Skin epidermis (tissue), 12 donors: ENCODE results near the gene SYT6.

Experiments used
- H3K27ac ChIP-seq, 21 experiments: fragments of 200-600 bp; sonication (generic) in 11 of 21; one replicate each; pipeline ENCODE4 v1.5.0; 2020; ENCODE audit warnings: mild to moderate bottlenecking in 3 of 21, inconsistent platforms in 2 of 21, moderate library complexity in 2 of 21
- H3K4me3 ChIP-seq, 7 experiments: fragments of 200-600 bp; sonication (generic) in 2 of 7; one replicate each; pipeline ENCODE4 v1.5.0; 2020; ENCODE audit warnings: inconsistent platforms in 2 of 7, mild to moderate bottlenecking in 2 of 7, moderate library complexity in 1 of 7

SYT6 gene

DNA sequence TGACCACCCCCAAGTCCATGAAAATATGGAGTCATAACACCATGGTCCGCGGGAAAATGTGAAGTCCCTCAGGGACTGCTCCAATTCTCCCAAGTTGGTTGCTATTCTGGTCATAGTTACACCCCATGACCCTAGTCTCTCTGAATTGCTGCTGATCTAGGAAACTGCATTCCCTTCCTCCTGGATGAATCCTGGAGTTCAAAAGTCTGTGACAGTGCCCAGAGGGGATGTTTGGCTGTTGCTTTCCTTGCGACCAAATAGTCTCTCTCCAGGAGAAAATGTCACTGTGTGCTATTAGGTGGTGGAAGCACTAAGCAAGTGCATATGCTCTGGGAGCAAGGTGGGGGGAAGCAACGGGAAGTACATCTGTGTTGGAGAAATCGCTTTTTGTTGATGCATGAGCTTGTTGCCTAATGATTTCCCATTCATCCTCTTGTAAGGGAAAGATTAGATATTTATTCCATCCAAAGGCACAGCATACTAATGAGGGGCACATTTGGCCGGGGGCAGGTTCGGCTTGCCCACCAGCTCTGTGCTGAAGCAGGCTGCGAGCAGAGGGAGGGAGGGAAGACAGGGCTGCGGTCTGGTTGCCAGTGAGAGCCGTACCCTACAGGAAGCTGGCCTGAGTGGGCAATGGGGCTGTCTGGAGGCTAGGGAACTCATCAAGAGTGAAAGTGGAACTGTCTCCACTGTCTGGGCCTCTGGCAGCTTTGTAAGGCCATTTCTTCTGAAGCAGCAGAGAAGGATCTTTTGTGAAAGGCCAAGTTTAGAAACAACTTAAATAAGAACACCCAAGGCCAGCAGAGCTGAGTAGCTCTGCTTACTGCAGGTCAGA lies 27.2 kb downstream of the SYT6 start:
- Histone ChIP-seq H3K27ac (peak overlapping the region in 6 of 21 experiments; percentile 16 to 59 (median 52)), H3K4me3 (no peak overlapping the region)

- no peak overlapping the region for H3K27ac ChIP-seq
These were observed 29.0 kb downstream of the SYT6 start for GRCh38 chr1:114124644-114125043.

GRCh38 chr1:114122941-114123618 lies 30.6 kb downstream of the SYT6 start:
- Histone ChIP-seq H3K27ac (no peak overlapping the region), H3K4me3 (no peak overlapping the region)

More at GRCh38 chr1:114124644-114125043, 29.0 kb downstream of the SYT6 start:
- no peak overlapping the region for H3K4me3 ChIP-seq

- H3K4me3 ChIP-seq, result no peak overlapping the region
- H3K27ac ChIP-seq, result no peak overlapping the region
These were observed 35.2 kb downstream of the SYT6 start for GRCh38 chr1:114118351-114118990.

GRCh38 chr1:114117654-114118053 lies 36.0 kb downstream of the SYT6 start:
- H3K27ac ChIP-seq, result no peak overlapping the region
- H3K4me3 ChIP-seq, result no peak overlapping the region

DNA sequence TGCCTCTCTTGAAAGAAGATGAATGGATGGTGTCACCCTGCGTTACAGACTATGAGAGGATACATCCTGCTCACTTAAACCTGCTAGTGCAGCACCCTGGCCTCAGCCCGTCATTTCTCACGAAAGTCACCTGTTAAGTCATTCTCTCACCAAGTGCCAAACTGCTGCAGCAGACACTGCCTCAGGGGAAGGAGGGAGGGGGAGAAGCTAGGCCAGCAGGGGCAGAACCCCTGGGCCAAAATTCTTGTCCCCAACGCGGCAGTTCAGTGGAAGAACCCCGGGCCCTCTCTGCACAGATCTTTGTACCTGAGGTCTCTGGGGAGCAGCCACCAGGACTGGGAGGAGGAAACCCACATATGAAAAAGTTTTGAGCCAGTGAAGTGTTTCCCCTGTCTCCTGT lies 37.6 kb downstream of the SYT6 start:
- Histone ChIP-seq H3K27ac (no peak overlapping the region), H3K4me3 (no peak overlapping the region)

DNA sequence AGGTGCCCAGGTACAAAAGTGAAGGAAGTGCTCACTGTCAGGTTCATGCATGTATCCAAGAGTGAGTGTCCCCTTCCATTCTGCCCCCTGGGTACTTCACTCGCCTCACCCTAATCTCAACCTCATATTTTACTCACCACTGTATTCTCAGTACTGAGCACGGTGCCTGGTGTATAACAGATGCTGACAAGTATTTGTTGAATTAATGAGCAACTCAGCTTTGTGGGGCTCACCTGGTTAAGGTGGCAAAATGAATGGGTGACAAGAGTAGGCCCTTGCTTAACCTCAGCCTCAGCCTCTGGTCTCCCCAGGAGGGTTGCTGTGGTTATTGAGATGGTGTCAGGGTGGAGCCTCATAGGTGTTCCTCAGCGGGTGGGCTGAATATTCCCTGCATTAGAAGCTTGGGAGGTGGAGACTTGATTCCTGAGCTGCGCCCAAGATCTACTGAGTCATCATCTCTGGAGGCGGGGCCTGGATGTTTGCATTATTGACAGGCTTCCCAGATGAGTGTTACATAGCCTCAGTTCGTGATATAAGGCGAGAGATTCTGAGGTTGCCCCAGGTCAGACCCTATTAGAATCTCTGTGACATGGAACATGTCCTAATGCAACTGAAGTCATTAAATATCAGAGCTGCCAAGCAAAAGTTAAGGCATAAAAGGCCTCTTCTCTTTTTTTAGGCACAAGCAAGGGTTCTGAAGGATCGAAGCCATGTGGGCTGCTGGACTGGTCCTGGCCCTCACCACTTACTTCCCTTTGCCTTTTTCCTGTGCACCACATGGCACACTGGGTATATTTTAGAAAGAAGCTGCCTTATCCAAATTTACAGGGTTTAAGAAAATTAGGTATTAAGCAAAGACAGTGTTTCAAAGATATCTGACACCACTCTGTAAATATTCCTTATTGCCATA lies 39.2 kb downstream of the SYT6 start:
- H3K27ac ChIP-seq, result peak overlapping the region in 3 of 21 experiments; percentile 5 to 61 (median 55)
- H3K4me3 ChIP-seq, result no peak overlapping the region

DNA sequence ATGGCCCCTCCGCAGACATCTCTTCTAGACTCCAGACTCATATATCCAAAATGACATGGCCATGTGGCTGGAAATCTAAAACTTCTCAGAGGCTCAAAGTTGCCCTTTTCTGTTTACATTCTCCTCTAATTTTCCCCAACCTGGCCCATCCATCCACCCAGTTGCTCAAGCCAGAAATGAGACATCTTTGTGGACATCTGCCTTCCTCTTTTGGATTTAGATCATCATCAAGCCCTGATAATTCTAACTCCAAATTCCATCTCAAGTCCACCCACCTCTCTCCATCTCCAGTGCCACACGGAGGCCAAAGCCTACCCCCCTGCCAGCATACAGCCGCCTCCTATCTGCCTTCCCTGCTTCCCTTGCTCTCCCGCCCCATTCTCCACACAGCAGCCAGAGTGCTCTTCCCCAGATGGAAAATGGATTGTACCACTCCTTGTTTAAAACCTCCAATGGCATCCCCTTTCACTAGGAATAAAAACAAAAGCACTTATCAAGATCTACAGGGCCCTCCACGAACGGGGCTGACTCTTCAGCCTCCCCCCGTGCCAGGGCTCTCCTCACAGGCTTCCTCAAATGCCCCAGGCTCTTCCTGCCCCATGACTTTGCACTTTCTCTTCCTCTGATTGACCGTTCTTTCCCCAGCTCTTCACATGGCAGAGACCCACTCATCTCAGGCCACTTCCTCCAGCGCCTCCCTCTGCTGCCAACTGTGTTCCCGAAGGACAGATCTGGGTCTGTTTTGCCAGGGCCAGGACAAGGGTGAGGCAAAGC lies 40.1 kb downstream of the SYT6 start:
- peak overlapping the region in 4 of 21 experiments; percentile 3 to 61 (median 56) for H3K27ac ChIP-seq
- H3K4me3 ChIP-seq, result no peak overlapping the region

- H3K4me3 ChIP-seq, result no peak overlapping the region
- H3K27ac ChIP-seq, result no peak overlapping the region
These were observed 40.9 kb downstream of the SYT6 start for GRCh38 chr1:114112775-114113174.

DNA sequence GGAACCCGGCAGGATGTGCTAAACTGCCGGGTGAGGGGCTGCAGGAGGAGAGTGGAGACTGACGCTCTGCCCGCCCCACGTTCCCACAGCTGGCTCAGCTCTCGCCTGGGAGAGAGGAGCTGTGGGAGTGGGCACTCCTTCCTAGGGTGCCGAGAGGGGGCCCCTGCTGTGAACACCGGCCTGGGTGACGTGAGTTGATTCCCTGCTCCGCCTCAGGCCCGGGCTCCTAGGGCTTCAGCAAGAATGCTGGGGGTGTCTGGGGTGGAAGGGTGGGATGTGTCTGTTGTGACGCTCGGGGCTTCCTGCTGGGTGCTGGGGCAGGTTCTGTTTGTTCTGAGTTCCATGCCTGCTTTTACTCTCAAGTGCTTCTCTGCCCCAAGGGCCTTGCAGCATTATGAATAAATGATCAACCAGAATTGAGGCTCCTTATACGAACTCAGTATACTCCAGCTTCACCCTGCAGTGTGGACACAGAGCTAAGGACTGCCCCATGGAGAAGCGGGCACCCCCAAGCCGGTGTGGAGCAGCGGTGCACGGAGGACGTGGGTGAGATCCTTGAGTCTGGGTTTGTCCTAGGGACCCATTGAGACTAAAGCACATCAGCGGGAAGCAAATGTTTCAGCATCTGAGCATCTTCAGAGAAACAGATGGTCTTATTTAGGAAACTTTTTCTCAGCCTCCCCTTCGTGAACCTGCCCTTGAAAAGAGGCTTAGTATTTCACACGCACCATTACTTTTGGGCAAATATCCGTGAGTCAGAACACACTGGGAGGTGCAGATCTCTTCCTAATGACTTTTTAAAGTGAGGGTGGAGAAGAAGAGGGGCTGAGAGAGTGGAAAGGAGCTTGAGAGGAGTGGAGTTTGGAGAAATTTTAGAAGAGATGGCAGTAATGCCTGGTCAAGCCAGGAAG lies 41.7 kb downstream of the SYT6 start:
- H3K4me3 ChIP-seq, result no peak overlapping the region

GRCh38 chr1:114109981-114110380 lies 43.7 kb downstream of the SYT6 start:
- H3K4me3 ChIP-seq, result no peak overlapping the region
- no peak overlapping the region for H3K27ac ChIP-seq

More for the DNA sequence above, 41.7 kb downstream of the SYT6 start:
- H3K27ac ChIP-seq, result no peak overlapping the region

DNA sequence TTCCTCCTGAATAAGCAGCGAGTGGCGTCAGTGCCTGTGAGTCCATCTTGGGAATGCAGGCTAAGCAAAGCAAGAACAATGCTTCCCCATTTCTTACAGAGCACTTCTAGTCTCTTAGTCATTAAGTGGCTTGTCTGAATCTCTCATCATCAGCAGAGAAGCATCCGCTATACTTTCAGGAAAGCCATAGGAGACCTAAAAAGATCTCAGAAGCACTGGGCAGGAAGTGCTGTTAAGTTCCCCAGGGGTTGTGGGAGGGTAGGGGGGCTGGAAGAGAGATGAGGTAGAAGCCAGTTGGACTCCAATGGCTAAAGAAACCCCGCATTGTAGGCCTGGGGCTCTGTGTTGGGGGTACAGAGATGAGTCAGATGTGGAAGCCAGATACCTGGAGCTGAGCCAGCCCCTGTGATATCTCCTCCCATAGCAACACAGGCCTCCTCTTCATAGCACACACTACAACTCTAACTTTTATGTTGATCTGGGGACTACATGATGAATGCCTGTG lies 44.9 kb downstream of the SYT6 start:
- no peak overlapping the region for H3K4me3 ChIP-seq
- peak overlapping the region in 1 of 21 experiments; percentile 43 for H3K27ac ChIP-seq

- Histone ChIP-seq H3K4me3 (no peak overlapping the region), H3K27ac (no peak overlapping the region)
These were observed 45.9 kb downstream of the SYT6 start for GRCh38 chr1:114107474-114108435.

DNA sequence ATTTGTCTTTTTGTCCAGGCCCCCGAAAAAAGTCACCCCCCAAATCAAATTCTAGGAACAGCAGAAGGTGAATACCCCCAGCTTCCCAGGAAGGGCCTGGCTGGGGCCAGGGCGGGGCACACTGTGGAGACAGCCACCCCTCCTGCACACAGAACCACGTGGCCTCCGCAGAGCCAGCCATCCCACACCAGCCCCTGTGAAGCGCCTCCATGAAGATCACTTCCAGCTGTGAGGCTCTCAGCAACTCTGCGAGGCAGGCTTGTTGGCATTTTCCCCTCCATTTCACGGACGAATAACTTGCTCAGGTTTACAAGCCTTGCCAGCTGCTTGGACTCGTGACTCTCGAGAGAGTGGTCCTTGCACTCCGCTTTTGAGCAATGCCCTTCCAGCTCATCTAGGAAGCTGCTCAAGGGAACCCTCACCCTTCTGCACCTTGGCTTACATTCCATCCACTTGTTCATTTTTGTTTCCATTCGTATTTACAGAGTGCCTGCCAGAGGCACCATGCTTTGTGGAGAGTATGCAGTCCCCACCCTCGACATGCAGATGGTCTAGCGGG lies 48.2 kb downstream of the SYT6 start:
- H3K27ac ChIP-seq, result no peak overlapping the region
- H3K4me3 ChIP-seq, result no peak overlapping the region

- Histone ChIP-seq H3K4me3 (no peak overlapping the region), H3K27ac (no peak overlapping the region)
These were observed 48.7 kb downstream of the SYT6 start for GRCh38 chr1:114104949-114105348.

DNA sequence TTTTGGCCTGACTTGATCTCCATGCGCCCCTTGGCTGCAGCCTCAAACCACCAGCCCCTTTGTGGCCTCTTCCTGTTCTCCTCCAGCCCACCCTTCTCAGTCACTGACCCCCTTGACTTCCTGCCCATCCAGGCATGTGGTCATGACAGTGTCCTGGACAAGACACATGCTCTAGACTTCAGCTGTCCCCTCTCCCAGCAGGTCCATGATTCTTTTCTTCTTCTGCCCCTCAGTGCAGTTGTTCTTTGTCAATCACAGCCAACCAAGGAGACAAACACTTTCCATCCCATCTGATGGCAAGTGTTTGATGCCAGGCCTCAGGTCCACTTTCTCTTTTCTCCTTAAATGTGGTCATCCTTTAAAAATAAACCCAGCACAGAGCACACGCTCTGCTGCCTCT lies 49.7 kb downstream of the SYT6 start:
- Histone ChIP-seq H3K27ac (no peak overlapping the region), H3K4me3 (no peak overlapping the region)
